GM12864 (cell line): ENCODE results near the gene SORL1.

Experiments
- DNase-seq: peaks from one replicate; pipeline ENCODE4 v3.0.0-alpha.2; 2011; ENCODE audit warnings: low read depth
- H3K4me3 ChIP-seq: 2 replicates; pipeline ENCODE4 v1.5.1; 2011; ENCODE audit warnings: mild to moderate bottlenecking, low read depth, low read length, control low read depth
- CTCF ChIP-seq: IDR thresholded peaks from 2 replicates; pipeline ENCODE4 v1.5.1; 2011; ENCODE audit warnings: low read depth, mild to moderate bottlenecking, moderate library complexity, low read length, control low read depth, inconsistent platforms; ENCODE audit errors: missing control alignments

Gene SORL1

GRCh38 chr11:121448431-121448941, 3.6 kb upstream of the SORL1 start:
- DNase-seq, result no peak
- TF ChIP-seq CTCF, result no peak
- no peak overlapping the region for H3K4me3 ChIP-seq

- no peak for DNase-seq
- H3K4me3 ChIP-seq, result no peak overlapping the region; the same call in 1 of the 2 replicates
- no peak for TF ChIP-seq CTCF
These were observed 3.0 kb upstream of the SORL1 start for GRCh38 chr11:121449123-121449522.

- TF ChIP-seq CTCF, result no peak
These were observed 2.5 kb upstream of the SORL1 start for GRCh38 chr11:121449626-121450025.

GRCh38 chr11:121450401-121450800, 1.7 kb upstream of the SORL1 start:
- H3K4me3 ChIP-seq, result peak overlapping the region; percentile 92; the same call in 1 of the 2 replicates
- no peak for TF ChIP-seq CTCF
- no peak for DNase-seq

More at GRCh38 chr11:121449626-121450025, 2.5 kb upstream of the SORL1 start:
- H3K4me3 ChIP-seq, result no peak overlapping the region; the same call in 1 of the 2 replicates
- DNase-seq, result no peak

- DNase-seq, result no peak
- no peak for TF ChIP-seq CTCF
- H3K4me3 ChIP-seq, result peak overlapping the region; percentile 92
These were observed 732 bp upstream of the SORL1 start for GRCh38 chr11:121451178-121451985.

GRCh38 chr11:121452609-121453150, 566 bp downstream of the SORL1 start, which contains the start of gene SORL1-AS1:
SORL1-AS1 (minus strand) TSS chr11:121452967.
- DNase-seq, result no peak
- TF ChIP-seq CTCF, result no peak
- peak within 1 kb of the TSS; percentile 92 for H3K4me3 ChIP-seq
